ENCODE results near the gene RCOR2. TPM values are rescaled to one million over a fixed set of nuclear protein-coding genes. Genes with fewer than 3 reads are reported as not detected.

RCOR2 gene
- total and polyA plus RNA-seq, 2 of the 4 experiments (the other 2 are of a cell fraction): 0.90 to 2.0 TPM

- Histone ChIP-seq H4K20me1 (ENCODE audit: insufficient read depth, low read length) (peaks cover 3% of the 10 kb centered on the region; the same call in 1 of the 2 replicates), H3K9ac (ENCODE audit: low read depth, low read length) (no peak overlapping the region), H2BK15ac (ENCODE audit: low read depth, low read length) (no peak overlapping the region), H3K79me1 (ENCODE audit: low read depth in 1 of 2, low read length in 2 of 2) (peaks cover 20 to 33% of the 10 kb centered on the region in 2 experiments), H3K27me3 (ENCODE audit: control insufficient read depth, insufficient read depth, low read length) (no peaks in the 10 kb centered on the region), H3K4me1 (ENCODE audit: control insufficient read depth, insufficient read depth, low read length) (no peaks in the 10 kb centered on the region), H3K4ac (ENCODE audit: low read depth, low read length) (no peak overlapping the region), H2BK5ac (ENCODE audit: low read depth, low read length, poor library complexity, severe bottlenecking) (no peak overlapping the region), H3K56ac (ENCODE audit: extremely low read depth, insufficient read depth, low read length) (no peak overlapping the region), H2BK120ac (ENCODE audit: low read depth, low read length) (no peak overlapping the region), H4K5ac (ENCODE audit: low read depth, low read length) (no peak overlapping the region), H2AFZ (replicated peaks; ENCODE audit: low read length, poor library complexity) (peak overlapping the region; percentile 98), H2AK5ac (ENCODE audit: low read depth, low read length) (no peak overlapping the region), H3K4me3 (ENCODE audit: insufficient read depth, low read depth, low read length) (peak overlapping the region; percentile 90), H3K27ac (ENCODE audit: insufficient read depth, low read length) (no peak overlapping the region; the same call in 1 of the 2 replicates), H3K23ac (ENCODE audit: low read depth, low read length) (no peak overlapping the region), H2BK20ac (ENCODE audit: low read depth, low read length) (peak overlapping the region; percentile 37; the same call in 1 of the 2 replicates), H3K9me1 (ENCODE audit: insufficient read depth, low read length) (no peaks in the 10 kb centered on the region), H3K14ac (replicated peaks; ENCODE audit: low read depth, low read length) (no peak overlapping the region), H2AK9ac (replicated peaks; ENCODE audit: low read depth, low read length, poor library complexity) (peak overlapping the region; percentile 37), H3K9me3 (ENCODE audit: control insufficient read depth, insufficient read depth, low read length) (no peaks in the 10 kb centered on the region), H4K91ac (ENCODE audit: insufficient read depth, low read depth, low read length) (no peak overlapping the region), H3K36me3 (ENCODE audit: control insufficient read depth, insufficient read depth, low read length) (no peaks in the 10 kb centered on the region), H3K4me2 (ENCODE audit: low read depth, low read length) (peak overlapping the region; percentile 84), H4K8ac (ENCODE audit: low read depth in 2 of 2, low read length in 2 of 2) (peak overlapping the region in 1 of 2 experiments; percentile 6; a peak in 3 of 4 replicates), H3K18ac (ENCODE audit: low read depth, low read length) (no peak overlapping the region)
- in situ Hi-C loops (cut with MboI; ENCODE audit: low sequenced_read_pairs) (loop anchor here (25.0 kb wide), 1 partner anchor 451 kb away; the partner anchor contains the start of gene PLAAT5), intact Hi-C loops (cut with micrococcal nuclease) (loop anchor here (2.0 kb wide), 1 partner anchor 21 kb away; the partner anchor contains the start of gene RCOR2), dilution Hi-C loops (cut with HindIII; ENCODE audit: low sequenced_read_pairs, unreplicated experiment) (no loop called here)
- ATAC-seq (ENCODE audit: low read depth) (no peak), DNase-seq (no peak)
- POLR2A ChIA-PET (ENCODE audit: unreplicated experiment): no interaction called here
- peak; percentile 57 for TF ChIP-seq USF2 (IDR thresholded peaks at IDR 0.05; ENCODE audit: low read depth, low read length)
- peak; percentile 53; the same call in 1 of the 2 replicates for TF ChIP-seq BHLHE40 (IDR thresholded peaks at IDR 0.05; ENCODE audit: low read depth, low read length)
- no peak for TF ChIP-seq RFX5 (IDR thresholded peaks at IDR 0.05; ENCODE audit: low read depth, low read length)
- TF ChIP-seq POLR2A (IDR thresholded peaks at IDR 0.05; ENCODE audit: low read depth, low read length): no peak
- 47% methylated on average over 13 of the region's 30 CpGs; no CpG with 5 or more reads in 1 of the 2 experiments for WGBS, 2 experiments (ENCODE audit: extremely low coverage in 2 of 2, insufficient read length in 1 of 2)
- no TSS peak for BruUV-seq (replicated peaks)
- CTCF ChIA-PET: no interaction called here
Observed at GRCh38 chr11:63937713-63938478, 20.9 kb upstream of the RCOR2 start.
